Hepatocyte (in vitro differentiated cells): ENCODE results near the gene ARL17B.
"Not testable (repeated sequence)": the region's sequence is repeated elsewhere in the genome, so short reads cannot be mapped to it uniquely, and the experiment has no call there.

Experiments used
- EZH2 ChIP-seq: fragments of 200-600 bp; sonication (generic); IDR thresholded peaks from 2 replicates; pipeline ENCODE4 v1.6.1; 2016; ENCODE audit warnings: antibody characterized with exemption, mild to moderate bottlenecking, borderline replicate concordance
- TF ChIP-seq, protein P1 (sequence below): fragments of 200-600 bp; sonication (generic); IDR thresholded peaks from 2 replicates; pipeline ENCODE4 v1.5.1; 2016; ENCODE audit warnings: antibody characterized with exemption, mild to moderate bottlenecking; ENCODE audit not compliant: poor library complexity

DNA sequence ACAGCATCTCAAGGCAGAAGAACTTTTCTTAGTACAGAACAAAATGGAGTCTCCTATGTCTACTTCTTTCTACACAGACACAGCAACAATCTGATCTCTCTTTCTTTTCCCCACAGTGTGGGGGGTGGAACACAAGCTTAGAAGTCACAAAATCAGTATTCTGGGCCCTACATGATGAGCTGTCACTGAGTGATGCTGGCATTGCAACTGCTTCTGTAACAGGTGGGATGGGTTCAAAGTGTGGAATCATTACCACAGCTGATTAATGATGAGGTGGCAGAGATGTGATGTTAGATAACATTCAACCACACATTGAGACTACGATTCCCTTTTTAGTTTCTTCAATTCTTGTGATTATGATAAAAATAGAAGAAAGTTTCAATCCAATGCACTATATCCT lies 77.1 kb downstream of the ARL17B start:
- TF ChIP-seq, protein P1, sequence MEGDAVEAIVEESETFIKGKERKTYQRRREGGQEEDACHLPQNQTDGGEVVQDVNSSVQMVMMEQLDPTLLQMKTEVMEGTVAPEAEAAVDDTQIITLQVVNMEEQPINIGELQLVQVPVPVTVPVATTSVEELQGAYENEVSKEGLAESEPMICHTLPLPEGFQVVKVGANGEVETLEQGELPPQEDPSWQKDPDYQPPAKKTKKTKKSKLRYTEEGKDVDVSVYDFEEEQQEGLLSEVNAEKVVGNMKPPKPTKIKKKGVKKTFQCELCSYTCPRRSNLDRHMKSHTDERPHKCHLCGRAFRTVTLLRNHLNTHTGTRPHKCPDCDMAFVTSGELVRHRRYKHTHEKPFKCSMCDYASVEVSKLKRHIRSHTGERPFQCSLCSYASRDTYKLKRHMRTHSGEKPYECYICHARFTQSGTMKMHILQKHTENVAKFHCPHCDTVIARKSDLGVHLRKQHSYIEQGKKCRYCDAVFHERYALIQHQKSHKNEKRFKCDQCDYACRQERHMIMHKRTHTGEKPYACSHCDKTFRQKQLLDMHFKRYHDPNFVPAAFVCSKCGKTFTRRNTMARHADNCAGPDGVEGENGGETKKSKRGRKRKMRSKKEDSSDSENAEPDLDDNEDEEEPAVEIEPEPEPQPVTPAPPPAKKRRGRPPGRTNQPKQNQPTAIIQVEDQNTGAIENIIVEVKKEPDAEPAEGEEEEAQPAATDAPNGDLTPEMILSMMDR = not testable (repeated sequence)
- not testable (repeated sequence) for TF ChIP-seq EZH2
